Measurements from ENCODE around the gene GP9. TPM values are rescaled to one million over a fixed set of nuclear protein-coding genes. Genes with fewer than 3 reads are reported as not detected.

Gene GP9
- total RNA-seq, 4 donors from 2014 or later: not detected

GRCh38 chr3:129035360-129036221 lies 25.0 kb upstream of the GP9 start:
- intact Hi-C loops (cut with DNase I; ENCODE audit: low total_unique reads): no loop called here
- no peak overlapping the region for H3K4me3 ChIP-seq (ENCODE audit: low read depth, poor library complexity, severe bottlenecking)
- WGBS, 2 donors: 90 to 91% methylated on average over 11 of the region's 11 CpGs
- TF ChIP-seq CTCF (IDR thresholded peaks at IDR 0.05) (no peak), POLR2A (IDR thresholded peaks at IDR 0.05) (no peak)
- no peak for DNase-seq (ENCODE audit: low spot score in 2 of 2)

- no peak for TF ChIP-seq CTCF (IDR thresholded peaks at IDR 0.05)
- TF ChIP-seq POLR2A (IDR thresholded peaks at IDR 0.05): no peak
- intact Hi-C loops (cut with DNase I; ENCODE audit: low total_unique reads): no loop called here
- H3K4me3 ChIP-seq (ENCODE audit: low read depth, poor library complexity, severe bottlenecking): no peak overlapping the region
- DNase-seq (ENCODE audit: low spot score in 2 of 2): no peak
- WGBS, 2 donors: 81 to 86% methylated on average over 10 of the region's 10 CpGs
Measured at GRCh38 chr3:129036222-129037092, 24.1 kb upstream of the GP9 start.

GRCh38 chr3:129037093-129037419 lies 23.5 kb upstream of the GP9 start:
- 22 to 96% methylated on average over 2 of the region's 2 CpGs for WGBS, 2 donors
- intact Hi-C loops (cut with DNase I; ENCODE audit: low total_unique reads): no loop called here

GRCh38 chr3:129038121-129038855 lies 22.3 kb upstream of the GP9 start:
- 75 to 80% methylated on average over 10 of the region's 10 CpGs for WGBS, 2 donors
- no peak for DNase-seq (ENCODE audit: low spot score in 2 of 2)
- no peak overlapping the region for H3K4me3 ChIP-seq (ENCODE audit: low read depth, poor library complexity, severe bottlenecking)
- intact Hi-C loops (cut with DNase I; ENCODE audit: low total_unique reads): no loop called here
- TF ChIP-seq POLR2A (IDR thresholded peaks at IDR 0.05) (no peak), CTCF (IDR thresholded peaks at IDR 0.05) (no peak)

More at GRCh38 chr3:129037093-129037419, 23.5 kb upstream of the GP9 start:
- TF ChIP-seq POLR2A (IDR thresholded peaks at IDR 0.05): no peak
- no peak for DNase-seq (ENCODE audit: low spot score in 2 of 2)
- H3K4me3 ChIP-seq (ENCODE audit: low read depth, poor library complexity, severe bottlenecking): no peak overlapping the region

- intact Hi-C loops (cut with DNase I; ENCODE audit: low total_unique reads): no loop called here
- DNase-seq (ENCODE audit: low spot score in 2 of 2): no peak
- no peak for TF ChIP-seq CTCF (IDR thresholded peaks at IDR 0.05)
- no peak for TF ChIP-seq POLR2A (IDR thresholded peaks at IDR 0.05)
- WGBS, 2 donors: 42 to 59% methylated on average over 11 of the region's 14 CpGs
- no peak overlapping the region for H3K4me3 ChIP-seq (ENCODE audit: low read depth, poor library complexity, severe bottlenecking)
Measured at GRCh38 chr3:129039271-129040038, 21.1 kb upstream of the GP9 start.
